HepG2 (cell line): ENCODE results near the gene ITPR1. TPM values are rescaled to one million over a fixed set of nuclear protein-coding genes. Genes with fewer than 3 reads are reported as not detected.

ENCODE experiments used
- CBX1 ChIP-seq: IDR thresholded peaks from one replicate; pipeline ENCODE4 v1.6.1; 2016; ENCODE audit warnings: antibody characterized with exemption, low read depth
- E2F5 ChIP-seq: sonication (generic); formaldehyde crosslinking; conservative IDR thresholded peaks from 2 replicates; pipeline ENCODE4 v1.4.0; 2020; ENCODE audit warnings: missing genetic modification reagents
- FOXO4 ChIP-seq: sonication (generic); formaldehyde crosslinking; conservative IDR thresholded peaks from 2 replicates; pipeline ENCODE4 v1.8.1; 2023; ENCODE audit warnings: missing genetic modification reagents
- GATAD1 ChIP-seq: IDR thresholded peaks from 2 replicates; pipeline ENCODE4 v1.6.1; 2016; ENCODE audit warnings: missing genetic modification reagents, missing compliant biosample characterization
- HOXA9 ChIP-seq: sonication (generic); formaldehyde crosslinking; IDR thresholded peaks from 2 replicates; pipeline ENCODE4 v1.8.1; 2022; ENCODE audit warnings: missing genetic modification reagents, mild to moderate bottlenecking, moderate library complexity, borderline replicate concordance
- MXI1 ChIP-seq: IDR thresholded peaks from 3 replicates; pipeline ENCODE4 v1.6.1; 2012; ENCODE audit warnings: low read depth, low read length, inconsistent platforms, borderline replicate concordance
- NFE2L2 ChIP-seq: fragments of 150-350 bp; IDR thresholded peaks from 2 replicates; pipeline ENCODE4 v1.6.1; 2014; ENCODE audit warnings: low read length
- NFYC ChIP-seq: IDR thresholded peaks from 2 replicates; pipeline ENCODE4 v1.6.1; 2016; ENCODE audit warnings: missing genetic modification reagents, missing compliant biosample characterization
- PITX1 ChIP-seq: sonication (generic); formaldehyde crosslinking; IDR thresholded peaks from 2 replicates; pipeline ENCODE4 v1.5.1; 2020; ENCODE audit warnings: mild to moderate bottlenecking, missing genetic modification reagents
- SMARCE1 ChIP-seq: fragments of 450-650 bp; IDR thresholded peaks from 2 replicates; pipeline ENCODE4 v1.6.1; 2017; ENCODE audit warnings: borderline replicate concordance
- ZIK1 ChIP-seq: sonication (generic); formaldehyde crosslinking; IDR thresholded peaks from 2 replicates; pipeline ENCODE4 v1.5.0; 2020; ENCODE audit warnings: mild to moderate bottlenecking, low read depth, missing genetic modification reagents, borderline replicate concordance
- ZNF136 ChIP-seq: sonication (generic); formaldehyde crosslinking; IDR thresholded peaks from 2 replicates; pipeline ENCODE4 v1.8.1; 2022; ENCODE audit warnings: low read depth, mild to moderate bottlenecking, moderate library complexity, missing genetic modification reagents
- ZNF569 ChIP-seq: sonication (generic); formaldehyde crosslinking; IDR thresholded peaks from 2 replicates; pipeline ENCODE4 v1.5.0; 2020; ENCODE audit warnings: mild to moderate bottlenecking, missing genetic modification reagents, moderate library complexity, borderline replicate concordance
- ZNF609 ChIP-seq: sonication (generic); formaldehyde crosslinking; IDR thresholded peaks from 2 replicates; pipeline ENCODE4 v1.4.0; 2020; ENCODE audit warnings: mild to moderate bottlenecking, missing genetic modification reagents, borderline replicate concordance
- ZNF619 ChIP-seq: sonication (generic); formaldehyde crosslinking; IDR thresholded peaks from 2 replicates; pipeline ENCODE4 v1.4.0; 2020; ENCODE audit warnings: mild to moderate bottlenecking, missing genetic modification reagents
- ZNF777 ChIP-seq: sonication (generic); formaldehyde crosslinking; IDR thresholded peaks from 2 replicates; pipeline ENCODE4 v1.4.0; 2020; ENCODE audit warnings: missing genetic modification reagents
- polyA plus RNA-seq, 8 experiments: library from polyadenylated mRNA; depleted of rRNA in 3 of 8; stranded (reverse) in 7 of 8; unstranded in 1 of 8; fragments of >200 nt; fragmentation: Illumina TruSeq in 4 of 8; extraction: Trizol in 4 of 8; gene quantifications; 2 replicates each; pipeline versions ENCODE4 v1.2.1 to v1.2.3, GENCODE V29; 2011 to 2016; ENCODE audit warnings: low read depth in 4 of 8, missing spikeins in 1 of 8, mixed read lengths in 1 of 8; ENCODE audit not compliant: insufficient read depth in 1 of 8
- total RNA-seq, 5 experiments: library from RNA; depleted of rRNA; stranded (reverse); fragments of >200 nt; fragmentation: Illumina TruSeq; extraction: Trizol; gene quantifications; 2 replicates each; pipeline ENCODE4 v1.2.3, GENCODE V29; 2016; ENCODE audit warnings: low read depth in 1 of 5
- TF ChIP-seq, protein P1 (sequence below): sonication (generic); formaldehyde crosslinking; IDR thresholded peaks from 2 replicates; pipeline ENCODE4 v1.4.0; 2020; ENCODE audit warnings: mild to moderate bottlenecking, missing genetic modification reagents
- TF ChIP-seq, protein P2 (sequence below): sonication (generic); formaldehyde crosslinking; conservative IDR thresholded peaks from 2 replicates; pipeline ENCODE4 v1.4.0; 2020; ENCODE audit warnings: missing genetic modification reagents
- TF ChIP-seq, protein P3 (sequence below): sonication (generic); formaldehyde crosslinking; IDR thresholded peaks from 2 replicates; pipeline ENCODE4 v1.4.0; 2020; ENCODE audit warnings: missing genetic modification reagents, borderline replicate concordance

The ITPR1 gene
- total and polyA plus RNA-seq, 2 of the 13 experiments (the other 11 are each of a cell fraction or from before 2014, with no cell fraction given), result 10.0 to 11.4 TPM

GRCh38 chr3:4720316-4721075 is 227.3 kb downstream of the ITPR1 start (continued):
- TF ChIP-seq, protein P1, sequence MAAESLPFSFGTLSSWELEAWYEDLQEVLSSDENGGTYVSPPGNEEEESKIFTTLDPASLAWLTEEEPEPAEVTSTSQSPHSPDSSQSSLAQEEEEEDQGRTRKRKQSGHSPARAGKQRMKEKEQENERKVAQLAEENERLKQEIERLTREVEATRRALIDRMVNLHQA (CRISPR knock-in tag), result no peak
- TF ChIP-seq HOXA9 (no peak), ZNF569 (no peak), ZNF609 (no peak), ZNF136 (CRISPR knock-in tag) (no peak), CBX1 (no peak), MXI1 (peak; percentile 24; the same call in 1 of the 3 replicates), SMARCE1 (no peak), ZNF777 (CRISPR knock-in tag) (no peak), ZIK1 (CRISPR knock-in tag) (no peak), NFYC (no peak), PITX1 (CRISPR knock-in tag) (no peak), E2F5 (no peak), FOXO4 (no peak), NFE2L2 (no peak), ZNF619 (no peak), GATAD1 (CRISPR knock-in tag) (peak; percentile 50; the same call in 1 of the 2 replicates)
- TF ChIP-seq, protein P2, sequence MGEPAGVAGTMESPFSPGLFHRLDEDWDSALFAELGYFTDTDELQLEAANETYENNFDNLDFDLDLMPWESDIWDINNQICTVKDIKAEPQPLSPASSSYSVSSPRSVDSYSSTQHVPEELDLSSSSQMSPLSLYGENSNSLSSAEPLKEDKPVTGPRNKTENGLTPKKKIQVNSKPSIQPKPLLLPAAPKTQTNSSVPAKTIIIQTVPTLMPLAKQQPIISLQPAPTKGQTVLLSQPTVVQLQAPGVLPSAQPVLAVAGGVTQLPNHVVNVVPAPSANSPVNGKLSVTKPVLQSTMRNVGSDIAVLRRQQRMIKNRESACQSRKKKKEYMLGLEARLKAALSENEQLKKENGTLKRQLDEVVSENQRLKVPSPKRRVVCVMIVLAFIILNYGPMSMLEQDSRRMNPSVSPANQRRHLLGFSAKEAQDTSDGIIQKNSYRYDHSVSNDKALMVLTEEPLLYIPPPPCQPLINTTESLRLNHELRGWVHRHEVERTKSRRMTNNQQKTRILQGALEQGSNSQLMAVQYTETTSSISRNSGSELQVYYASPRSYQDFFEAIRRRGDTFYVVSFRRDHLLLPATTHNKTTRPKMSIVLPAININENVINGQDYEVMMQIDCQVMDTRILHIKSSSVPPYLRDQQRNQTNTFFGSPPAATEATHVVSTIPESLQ (CRISPR knock-in tag), result no peak
- TF ChIP-seq, protein P3, sequence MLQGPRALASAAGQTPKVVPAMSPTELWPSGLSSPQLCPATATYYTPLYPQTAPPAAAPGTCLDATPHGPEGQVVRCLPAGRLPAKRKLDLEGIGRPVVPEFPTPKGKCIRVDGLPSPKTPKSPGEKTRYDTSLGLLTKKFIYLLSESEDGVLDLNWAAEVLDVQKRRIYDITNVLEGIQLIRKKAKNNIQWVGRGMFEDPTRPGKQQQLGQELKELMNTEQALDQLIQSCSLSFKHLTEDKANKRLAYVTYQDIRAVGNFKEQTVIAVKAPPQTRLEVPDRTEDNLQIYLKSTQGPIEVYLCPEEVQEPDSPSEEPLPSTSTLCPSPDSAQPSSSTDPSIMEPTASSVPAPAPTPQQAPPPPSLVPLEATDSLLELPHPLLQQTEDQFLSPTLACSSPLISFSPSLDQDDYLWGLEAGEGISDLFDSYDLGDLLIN (CRISPR knock-in tag), result no peak
